ENCODE measurements around the gene CTR9.
"Not testable (repeated sequence)": the region's sequence is repeated elsewhere in the genome, so short reads cannot be mapped to it uniquely, and the experiment has no call there.

Gene CTR9

GRCh38 chr11:10784232-10785145 is 33.4 kb downstream of the CTR9 start:
- DNase-seq = no peak

GRCh38 chr11:10785146-10785474 is 34.1 kb downstream of the CTR9 start:
- DNase-seq = no peak

- no peak for DNase-seq
These were observed 35.4 kb downstream of the CTR9 start for GRCh38 chr11:10786451-10786850.

- DNase-seq = peak; percentile 79 to 88
These were observed 41.5 kb downstream of the CTR9 start for GRCh38 chr11:10792385-10793068.

GRCh38 chr11:10793470-10794255 is 42.6 kb downstream of the CTR9 start:
- DNase-seq = no peak

GRCh38 chr11:10796191-10796590 is 45.1 kb downstream of the CTR9 start:
- no peak for DNase-seq

GRCh38 chr11:10797001-10797400 is 46.0 kb downstream of the CTR9 start:
- no peak for DNase-seq

GRCh38 chr11:10797531-10797930 is 46.5 kb downstream of the CTR9 start:
- DNase-seq = no peak

- DNase-seq = no peak
These were observed 47.4 kb downstream of the CTR9 start for GRCh38 chr11:10798330-10798928.

- no peak for DNase-seq
These were observed 49.2 kb downstream of the CTR9 start for GRCh38 chr11:10800292-10800691.

- DNase-seq = no peak
These were observed 52.6 kb downstream of the CTR9 start for GRCh38 chr11:10803676-10804075.

- no peak for DNase-seq
These were observed 54.7 kb downstream of the CTR9 start for GRCh38 chr11:10805741-10806140.

- DNase-seq = no peak
These were observed 55.2 kb downstream of the CTR9 start for GRCh38 chr11:10806206-10806605.

- no peak for DNase-seq
These were observed 56.6 kb downstream of the CTR9 start for GRCh38 chr11:10807493-10808234.

- DNase-seq = no peak
These were observed 57.1 kb downstream of the CTR9 start for GRCh38 chr11:10808235-10808552.

GRCh38 chr11:10808553-10809372 is 57.7 kb downstream of the CTR9 start, which contains the start of gene EIF4G2:
TSS of gene EIF4G2 (minus strand) at chr11:10808926.
- peak; percentile 97 to 98 for DNase-seq

GRCh38 chr11:10809373-10810160 is 58.5 kb downstream of the CTR9 start:
- DNase-seq = no peak

GRCh38 chr11:10813945-10814344 is 62.9 kb downstream of the CTR9 start:
- DNase-seq = no peak

- no peak for DNase-seq
These were observed 67.5 kb downstream of the CTR9 start for GRCh38 chr11:10818594-10818993.

GRCh38 chr11:10822491-10822890 is 71.4 kb downstream of the CTR9 start:
- not testable (repeated sequence) for DNase-seq

GRCh38 chr11:10823152-10823579 is 72.1 kb downstream of the CTR9 start:
- DNase-seq = no peak

Data from NCI-H1930 (cell line).